ENCODE data around the gene MED20.

GRCh38 chr6:41874741-41875140, 46.2 kb downstream of the MED20 start:
- TF ChIP-seq POLR2A (IDR thresholded peaks at IDR 0.05) (no peak), CTCF (IDR thresholded peaks at IDR 0.05 in 8 of 11, conservative IDR thresholded peaks at IDR 0.05 in 3 of 11) (no peak), POLR2AphosphoS5 (IDR thresholded peaks at IDR 0.05) (no peak)
